Activated CD4-positive, alpha-beta memory T cell treated with anti-CD3 and anti-CD28 coated beads, Interleukin-2, amount 10 ng/mL, durations not matched to agents 7 days and 5 days (primary cell): ENCODE measurements around the gene PPP1R12C. TPM values are rescaled to one million over a fixed set of nuclear protein-coding genes. Genes with fewer than 3 reads are reported as not detected.

ENCODE experiments used
- CTCF ChIA-PET: fragments of 350-600 bp; sonication (Branson Sonifier 250); formaldehyde crosslinking; loops from one replicate; lab custom pipeline; 2021; ENCODE audit warnings: antibody characterized with exemption, inconsistent platforms; lab: Charles Lee
- POLR2A ChIA-PET: fragments of 350-600 bp; sonication (Branson Sonifier 250); formaldehyde crosslinking; loops from one replicate; lab custom pipeline; 2021; ENCODE audit warnings: antibody characterized with exemption; lab: Charles Lee
- DNase-seq: peaks from one replicate; pipeline ENCODE4 v3.0.0-alpha.2; 2020
- H3K27ac Mint-ChIP-seq: one replicate; pipeline ENCODE4 v1.8.0; 2021; ENCODE audit warnings: mild to moderate bottlenecking, mixed read lengths
- H3K27me3 Mint-ChIP-seq: one replicate; pipeline ENCODE4 v1.8.0; 2021; ENCODE audit warnings: mixed read lengths
- H3K36me3 Mint-ChIP-seq: one replicate; pipeline ENCODE4 v1.8.0; 2021; ENCODE audit warnings: low read depth, mixed read lengths
- H3K4me1 Mint-ChIP-seq: one replicate; pipeline ENCODE4 v1.8.0; 2021; ENCODE audit warnings: mixed read lengths
- H3K4me3 Mint-ChIP-seq: one replicate; pipeline ENCODE4 v1.8.0; 2021; ENCODE audit warnings: mild to moderate bottlenecking, mixed read lengths
- H3K9me3 Mint-ChIP-seq: one replicate; pipeline ENCODE4 v1.8.0; 2021; ENCODE audit warnings: mixed read lengths
- total RNA-seq, 2 experiments: library from RNA; stranded (reverse); gene quantifications; one replicate each; pipeline ENCODE4 v1.2.3, GENCODE V29; 2021

Gene PPP1R12C
- total RNA-seq, 2 experiments from 2014 or later, result 132 to 134 TPM

DNA sequence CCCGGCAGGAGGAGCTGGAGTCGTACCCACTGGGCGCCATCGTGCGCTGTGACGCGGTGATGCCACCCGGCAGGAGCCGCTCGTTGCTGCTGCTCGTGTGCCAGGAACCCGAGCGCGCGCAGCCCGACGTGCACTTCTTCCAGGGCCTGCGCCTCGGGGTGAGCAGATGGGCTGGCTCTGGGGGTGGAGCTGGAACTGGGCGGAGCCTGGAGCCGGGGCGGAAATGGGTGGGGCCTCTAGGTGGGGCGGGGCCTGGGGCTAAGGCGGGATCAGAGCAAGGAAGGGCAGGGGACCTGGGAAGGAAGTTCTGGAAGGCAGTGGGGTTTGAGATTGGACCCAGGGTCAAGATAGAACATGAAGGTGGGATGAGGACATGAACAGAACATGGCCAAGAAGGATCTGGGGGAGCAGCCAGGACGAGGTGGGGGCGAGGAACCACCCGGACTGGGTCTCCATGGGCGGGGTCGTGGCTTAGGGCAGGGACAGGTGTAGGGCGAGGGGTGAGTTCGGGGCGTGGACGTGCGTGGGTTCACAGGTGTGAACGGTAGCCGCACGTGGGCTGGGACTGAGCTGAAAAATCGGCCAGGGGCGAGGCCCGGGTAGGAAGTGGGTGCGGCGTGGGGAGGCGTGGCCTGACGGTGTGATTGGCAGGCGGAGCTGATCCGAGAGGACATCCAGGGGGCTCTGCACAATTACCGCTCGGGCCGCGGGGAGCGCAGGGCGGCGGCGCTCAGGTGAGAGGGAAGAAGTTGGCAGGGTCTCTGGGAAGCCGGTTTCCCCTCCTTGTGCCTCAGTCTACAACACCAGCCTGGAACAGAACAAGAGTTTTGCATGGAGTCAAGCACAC lies 37.1 kb downstream of the PPP1R12C start:
- no peaks in the 10 kb centered on the region for H3K9me3 Mint-ChIP-seq
- peak; percentile 87 for DNase-seq
- H3K27ac Mint-ChIP-seq, result peak overlapping the region; percentile 84
- POLR2A ChIA-PET, result interaction anchor here (0.9 to 2.2 kb wide), 7 partner anchors 15 to 556 kb away, joined by 3 to 18 read pairs (median 3); partner anchors contain the start of genes PPP1R12C, RDH13, TMEM238 and UBE2S
- H3K4me1 Mint-ChIP-seq, result peaks cover 36% of the 10 kb centered on the region
- CTCF ChIA-PET, result interaction anchor here (0.6 to 1.6 kb wide), 5 partner anchors 10 to 912 kb away, joined by 3 to 5 read pairs (median 3); partner anchors contain the start of gene RDH13
- H3K36me3 Mint-ChIP-seq, result peaks cover 5% of the 10 kb centered on the region
- peaks cover 34% of the 10 kb centered on the region for H3K27me3 Mint-ChIP-seq
- H3K4me3 Mint-ChIP-seq, result peak overlapping the region; percentile 77

DNA sequence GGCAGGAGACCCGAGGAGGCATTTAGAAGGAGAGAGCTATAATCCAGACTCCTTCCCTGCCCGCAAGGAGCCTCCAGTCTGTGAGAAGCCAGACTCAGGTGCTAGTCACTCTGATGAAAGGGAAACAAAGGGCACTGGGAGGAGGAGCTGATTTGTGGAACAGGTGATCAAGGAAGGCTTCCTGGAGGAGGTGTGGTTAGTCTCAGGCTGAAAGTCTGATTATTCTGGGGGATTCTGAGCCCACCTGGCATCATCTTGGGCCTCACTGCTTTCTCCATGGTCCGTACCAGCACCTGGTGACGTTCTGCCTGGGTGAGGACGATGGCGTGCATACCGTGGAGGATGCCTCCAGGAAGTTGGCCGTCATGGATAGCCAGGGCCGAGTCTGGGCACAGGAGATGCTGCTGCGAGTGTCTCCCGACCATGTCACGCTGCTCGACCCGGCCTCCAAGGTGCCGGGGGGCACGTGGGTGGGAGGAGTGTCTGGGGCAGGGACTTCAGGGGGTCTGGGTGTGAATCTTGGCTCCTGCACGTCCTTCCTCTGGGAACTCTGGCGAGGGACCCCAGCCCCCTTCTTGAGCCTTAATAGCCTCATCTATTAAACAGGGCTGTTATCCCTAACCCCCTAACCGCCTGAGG lies 37.9 kb downstream of the PPP1R12C start:
- no peak for DNase-seq
- ChIA-PET POLR2A (interaction anchor here (1.3 to 2.2 kb wide), 3 partner anchors 16 to 49 kb away, joined by 3 to 18 read pairs (median 15); partner anchors contain the start of genes PPP1R12C and RDH13), CTCF (interaction anchor here (0.6 to 1.6 kb wide), 3 partner anchors 17 to 911 kb away, joined by 3 to 5 read pairs (median 4); partner anchors contain the start of gene RDH13)
- H3K9me3 Mint-ChIP-seq, result no peaks in the 10 kb centered on the region
- H3K4me1 Mint-ChIP-seq, result peaks cover 36% of the 10 kb centered on the region
- H3K27ac Mint-ChIP-seq, result peak overlapping the region; percentile 84
- H3K27me3 Mint-ChIP-seq, result peaks cover 32% of the 10 kb centered on the region
- peaks cover 5% of the 10 kb centered on the region for H3K36me3 Mint-ChIP-seq
- H3K4me3 Mint-ChIP-seq, result peak overlapping the region; percentile 77

DNA sequence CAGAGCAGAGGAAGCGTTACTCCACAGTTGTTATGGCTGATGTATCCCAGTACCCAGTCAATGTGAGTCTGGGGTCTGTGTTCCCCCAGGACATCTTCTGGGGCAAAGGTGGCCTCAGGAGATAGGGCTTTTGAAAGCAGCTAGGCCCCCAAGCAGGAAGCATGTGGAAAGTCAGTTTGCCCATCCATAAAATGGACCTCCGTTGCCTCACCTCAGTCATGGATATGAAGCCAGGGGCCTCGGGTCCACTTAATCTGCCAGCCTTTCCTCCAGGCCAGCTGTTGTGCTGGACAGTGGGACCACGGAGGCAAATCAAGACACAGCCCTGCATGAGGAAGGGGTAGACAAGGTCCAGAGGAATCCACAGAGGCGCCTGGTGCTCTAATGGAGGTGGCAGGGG lies 38.4 kb downstream of the PPP1R12C start:
- ChIA-PET POLR2A (interaction anchor here (1.9 to 2.2 kb wide), 2 partner anchors 16 to 38 kb away, joined by 15 to 18 read pairs; partner anchors contain the start of genes PPP1R12C and RDH13), CTCF (no interaction called here)
- no peak overlapping the region for H3K4me3 Mint-ChIP-seq

DNA sequence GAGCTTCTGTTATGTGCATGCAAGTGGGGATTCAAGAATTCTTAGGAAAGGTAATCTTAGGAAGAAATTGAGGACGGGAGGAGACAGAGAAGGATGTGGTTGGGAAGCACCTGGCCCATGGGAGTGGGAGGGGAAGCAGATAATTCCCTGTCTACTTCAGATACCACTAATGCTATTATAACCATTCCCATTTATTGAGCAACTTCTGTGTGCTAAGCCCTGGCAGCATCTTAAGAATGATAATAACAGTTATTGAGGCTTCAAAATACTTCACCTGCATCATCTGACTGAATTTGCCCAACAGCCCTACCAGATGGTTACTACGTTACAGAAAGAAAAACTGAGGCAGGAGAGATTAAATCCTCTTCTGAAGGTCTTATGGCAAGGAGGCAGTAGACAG lies 40.3 kb downstream of the PPP1R12C start:
- peaks cover 5% of the 10 kb centered on the region for H3K36me3 Mint-ChIP-seq

More for the DNA sequence above, 38.4 kb downstream of the PPP1R12C start:
- peaks cover 5% of the 10 kb centered on the region for H3K36me3 Mint-ChIP-seq
- DNase-seq, result no peak
- H3K27me3 Mint-ChIP-seq, result peaks cover 30% of the 10 kb centered on the region
- peaks cover 36% of the 10 kb centered on the region for H3K4me1 Mint-ChIP-seq
- no peaks in the 10 kb centered on the region for H3K9me3 Mint-ChIP-seq
- H3K27ac Mint-ChIP-seq, result no peak overlapping the region

DNA sequence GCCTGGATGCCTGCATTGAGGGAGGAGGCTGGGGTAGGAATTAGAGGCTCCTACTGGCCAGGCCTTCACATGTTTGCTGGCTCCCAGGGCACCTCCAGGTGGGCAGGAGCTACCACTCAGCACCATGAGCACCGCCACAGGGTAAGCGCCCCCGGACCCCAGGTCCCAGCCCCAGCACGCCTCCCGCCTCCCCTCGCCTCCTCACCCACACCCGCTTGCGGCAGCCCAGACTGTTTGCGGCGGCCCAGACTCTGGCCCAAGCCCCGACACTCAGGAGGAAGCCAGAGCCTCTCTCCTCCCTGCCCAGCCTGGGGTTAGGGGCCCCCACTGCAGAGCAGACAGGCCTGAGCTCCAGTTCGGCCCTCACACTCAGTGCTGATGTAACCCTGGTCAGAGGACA lies 41.1 kb downstream of the PPP1R12C start:
- no peaks in the 10 kb centered on the region for H3K9me3 Mint-ChIP-seq

More for the DNA sequence above, 40.3 kb downstream of the PPP1R12C start:
- Mint-ChIP-seq H3K27ac (no peak overlapping the region), H3K9me3 (no peaks in the 10 kb centered on the region), H3K4me1 (peaks cover 25% of the 10 kb centered on the region), H3K27me3 (peaks cover 22% of the 10 kb centered on the region), H3K4me3 (no peak overlapping the region)
- ChIA-PET CTCF (interaction anchor here (1.0 kb wide), 1 partner anchor 14 kb away, joined by 3 read pairs; the partner anchor contains the start of gene RDH13), POLR2A (interaction anchor here (1.5 kb wide), 1 partner anchor 13 kb away, joined by 3 read pairs; no protein-coding TSS in a partner anchor)
- DNase-seq, result no peak

DNA sequence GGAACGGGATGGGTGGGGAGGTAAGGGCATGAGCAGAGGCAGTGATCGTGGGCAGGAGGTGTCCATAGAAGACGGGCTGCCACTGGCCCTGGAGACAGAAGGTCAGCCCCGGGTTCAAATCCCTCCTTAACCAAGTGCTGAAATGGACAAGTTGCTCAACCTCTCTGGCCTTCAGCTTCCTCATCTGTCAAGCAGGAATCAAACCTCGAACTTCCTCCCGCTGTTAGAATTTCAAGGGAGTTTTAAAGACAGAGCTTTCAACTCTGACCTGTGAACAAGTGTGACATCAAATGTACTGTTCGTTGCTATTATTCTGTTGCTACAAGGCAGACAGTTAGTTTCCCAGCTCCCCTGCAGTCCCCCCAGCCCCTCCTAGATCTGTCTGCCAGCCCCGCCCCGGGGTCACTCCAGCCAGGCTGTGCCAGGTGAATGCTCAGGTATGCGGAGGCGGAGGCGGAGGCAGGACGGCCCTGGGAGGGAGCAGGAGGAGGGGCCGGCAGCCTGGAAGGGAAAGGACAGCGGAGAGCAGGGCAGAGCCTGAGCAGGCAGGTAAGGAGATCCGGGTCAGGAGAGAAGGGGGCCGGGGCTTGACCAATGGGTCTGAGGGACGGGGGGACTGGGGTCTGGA lies 42.0 kb downstream of the PPP1R12C start, which contains the start of gene EPS8L1:
Gene EPS8L1 (plus strand): TSS at position 499 of the 628 bp plus-strand sequence. CDS start 576 bp downstream, outside the sequence.
- ChIA-PET POLR2A (interaction anchor here (0.8 kb wide), 1 partner anchor 13 kb away, joined by 3 read pairs; the partner anchor contains the start of gene RDH13), CTCF (interaction anchor here (0.6 kb wide), 1 partner anchor 13 kb away, joined by 3 read pairs; no protein-coding TSS in a partner anchor)
- Mint-ChIP-seq H3K27ac (no peak within 1 kb of the TSS), H3K9me3 (no peaks in the 10 kb centered on the region), H3K27me3 (peaks cover 28% of the 10 kb centered on the region), H3K4me1 (peaks cover 18% of the 10 kb centered on the region), H3K36me3 (peaks cover 3% of the 10 kb centered on the region), H3K4me3 (no peak within 1 kb of the TSS)
- no peak for DNase-seq

More for the DNA sequence above, 41.1 kb downstream of the PPP1R12C start:
- peaks cover 5% of the 10 kb centered on the region for H3K36me3 Mint-ChIP-seq
- peaks cover 26% of the 10 kb centered on the region for H3K27me3 Mint-ChIP-seq
- ChIA-PET POLR2A (interaction anchor here (1.5 kb wide), 1 partner anchor 12 kb away, joined by 3 read pairs; no protein-coding TSS in a partner anchor), CTCF (interaction anchor here (1.0 kb wide), 1 partner anchor 13 kb away, joined by 3 read pairs; the partner anchor contains the start of gene RDH13)
- H3K27ac Mint-ChIP-seq, result no peak overlapping the region
- DNase-seq, result no peak
- peaks cover 20% of the 10 kb centered on the region for H3K4me1 Mint-ChIP-seq
- no peak overlapping the region for H3K4me3 Mint-ChIP-seq

DNA sequence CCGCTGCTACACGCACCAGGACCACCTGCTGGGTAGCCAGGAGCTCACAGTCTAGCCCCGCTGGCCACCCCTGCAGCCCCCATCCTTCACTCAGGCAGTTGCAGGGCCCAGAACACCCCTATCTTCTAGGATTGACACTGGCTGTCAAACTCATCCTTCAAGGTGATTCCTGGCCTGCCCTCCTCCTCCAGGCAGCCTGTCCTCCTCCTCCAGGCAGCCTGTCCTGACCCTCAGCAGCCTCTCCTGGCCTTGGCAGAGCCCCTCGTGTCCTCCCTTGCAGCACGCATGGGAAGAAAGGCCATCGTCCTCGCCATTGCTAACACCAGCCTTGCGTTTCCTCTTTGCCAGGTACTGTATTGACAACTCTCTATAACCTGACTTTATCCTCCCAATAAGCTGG lies 45.5 kb downstream of the PPP1R12C start:
- Mint-ChIP-seq H3K4me1 (peaks cover 15% of the 10 kb centered on the region), H3K9me3 (no peaks in the 10 kb centered on the region), H3K27ac (no peak overlapping the region), H3K27me3 (peaks cover 49% of the 10 kb centered on the region), H3K4me3 (no peak overlapping the region), H3K36me3 (peaks cover 4% of the 10 kb centered on the region)
- DNase-seq, result no peak
- CTCF ChIA-PET, result no interaction called here
- POLR2A ChIA-PET, result no interaction called here

DNA sequence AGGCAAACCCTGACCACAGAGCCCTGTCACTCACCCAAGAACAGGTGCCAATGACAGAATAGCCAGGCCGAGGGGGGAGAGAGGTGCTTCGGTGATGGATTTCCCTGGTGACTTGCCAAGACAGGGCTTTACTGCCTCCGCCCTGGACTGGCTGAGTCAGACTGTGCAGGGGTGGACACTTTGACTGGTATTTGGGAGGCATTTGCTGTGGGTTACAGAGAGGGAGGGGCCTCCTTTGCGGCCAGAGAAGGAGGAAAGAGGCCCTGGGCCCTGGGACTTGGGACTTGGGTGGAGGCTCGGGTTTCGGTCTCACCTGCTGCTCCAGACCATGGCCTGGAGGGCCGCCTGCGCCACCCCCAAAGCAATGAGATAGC lies 46.3 kb downstream of the PPP1R12C start:
- POLR2A ChIA-PET, result no interaction called here
- Mint-ChIP-seq H3K9me3 (no peaks in the 10 kb centered on the region), H3K4me1 (peaks cover 15% of the 10 kb centered on the region), H3K27ac (no peak overlapping the region), H3K36me3 (peaks cover 4% of the 10 kb centered on the region), H3K27me3 (peaks cover 56% of the 10 kb centered on the region), H3K4me3 (no peak overlapping the region)
- CTCF ChIA-PET, result no interaction called here
- DNase-seq, result no peak

DNA sequence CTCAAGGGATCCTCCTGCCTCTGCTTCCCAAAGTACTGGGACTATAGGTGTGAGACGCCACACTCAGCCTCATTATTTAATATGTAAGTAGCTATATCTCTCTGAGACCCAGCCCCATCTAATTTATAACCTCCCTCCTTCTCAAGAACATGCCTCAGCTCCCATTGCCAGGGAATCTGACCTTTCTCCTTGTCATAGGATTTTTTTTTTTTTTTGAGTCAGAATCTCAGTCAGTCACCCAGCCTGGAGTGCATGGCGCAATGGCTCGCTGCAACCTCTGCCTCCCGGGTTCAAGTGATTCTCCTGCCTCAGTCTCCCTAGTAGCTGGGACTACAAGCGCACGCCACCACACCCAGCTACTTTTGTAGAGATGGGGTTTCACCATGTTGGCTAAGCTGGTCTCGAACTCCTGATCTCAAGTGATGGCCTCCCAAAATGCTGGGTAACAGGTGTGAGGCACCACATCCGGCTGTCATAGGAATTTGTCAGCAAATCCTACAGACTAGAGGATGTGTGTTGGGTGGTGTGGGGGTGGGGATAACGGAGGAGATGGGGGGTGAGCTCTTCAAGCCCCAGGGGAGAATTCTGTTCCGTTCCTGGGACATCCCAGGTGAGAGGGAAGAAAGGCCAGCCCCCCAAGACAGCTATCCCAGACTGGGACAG lies 46.8 kb downstream of the PPP1R12C start:
- H3K36me3 Mint-ChIP-seq, result peaks cover 4% of the 10 kb centered on the region
- peaks cover 58% of the 10 kb centered on the region for H3K27me3 Mint-ChIP-seq
- H3K27ac Mint-ChIP-seq, result no peak overlapping the region
- ChIA-PET CTCF (no interaction called here), POLR2A (interaction anchor here (0.6 to 1.8 kb wide), 2 partner anchors 11 to 38 kb away, joined by 3 to 4 read pairs; no protein-coding TSS in a partner anchor)
- H3K9me3 Mint-ChIP-seq, result no peaks in the 10 kb centered on the region
- no peak overlapping the region for H3K4me3 Mint-ChIP-seq
- peaks cover 15% of the 10 kb centered on the region for H3K4me1 Mint-ChIP-seq
- DNase-seq, result no peak

DNA sequence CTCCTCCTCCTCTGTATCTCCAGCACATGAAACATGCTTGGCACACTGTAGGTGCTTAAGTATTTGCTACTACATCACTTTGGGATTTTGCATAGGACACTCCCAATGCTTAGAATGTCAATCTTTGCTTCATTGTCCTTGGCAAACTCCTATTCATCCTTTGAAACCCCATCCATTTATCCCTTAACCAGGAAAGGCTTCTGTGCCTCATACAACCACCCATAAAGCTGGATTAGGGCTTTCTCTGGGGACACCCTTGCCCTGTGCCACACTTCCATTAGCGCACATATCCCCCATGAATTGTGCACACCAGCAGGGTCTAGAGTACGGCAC lies 47.6 kb downstream of the PPP1R12C start:
- peak overlapping the region; percentile 28 for H3K4me3 Mint-ChIP-seq
- H3K9me3 Mint-ChIP-seq, result no peaks in the 10 kb centered on the region
- H3K27ac Mint-ChIP-seq, result no peak overlapping the region
- peaks cover 15% of the 10 kb centered on the region for H3K4me1 Mint-ChIP-seq
- CTCF ChIA-PET, result no interaction called here
- DNase-seq, result no peak
- POLR2A ChIA-PET, result interaction anchor here (0.6 to 1.8 kb wide), 2 partner anchors 12 to 37 kb away, joined by 3 to 4 read pairs; no protein-coding TSS in a partner anchor
- peaks cover 54% of the 10 kb centered on the region for H3K27me3 Mint-ChIP-seq
- H3K36me3 Mint-ChIP-seq, result peaks cover 4% of the 10 kb centered on the region

DNA sequence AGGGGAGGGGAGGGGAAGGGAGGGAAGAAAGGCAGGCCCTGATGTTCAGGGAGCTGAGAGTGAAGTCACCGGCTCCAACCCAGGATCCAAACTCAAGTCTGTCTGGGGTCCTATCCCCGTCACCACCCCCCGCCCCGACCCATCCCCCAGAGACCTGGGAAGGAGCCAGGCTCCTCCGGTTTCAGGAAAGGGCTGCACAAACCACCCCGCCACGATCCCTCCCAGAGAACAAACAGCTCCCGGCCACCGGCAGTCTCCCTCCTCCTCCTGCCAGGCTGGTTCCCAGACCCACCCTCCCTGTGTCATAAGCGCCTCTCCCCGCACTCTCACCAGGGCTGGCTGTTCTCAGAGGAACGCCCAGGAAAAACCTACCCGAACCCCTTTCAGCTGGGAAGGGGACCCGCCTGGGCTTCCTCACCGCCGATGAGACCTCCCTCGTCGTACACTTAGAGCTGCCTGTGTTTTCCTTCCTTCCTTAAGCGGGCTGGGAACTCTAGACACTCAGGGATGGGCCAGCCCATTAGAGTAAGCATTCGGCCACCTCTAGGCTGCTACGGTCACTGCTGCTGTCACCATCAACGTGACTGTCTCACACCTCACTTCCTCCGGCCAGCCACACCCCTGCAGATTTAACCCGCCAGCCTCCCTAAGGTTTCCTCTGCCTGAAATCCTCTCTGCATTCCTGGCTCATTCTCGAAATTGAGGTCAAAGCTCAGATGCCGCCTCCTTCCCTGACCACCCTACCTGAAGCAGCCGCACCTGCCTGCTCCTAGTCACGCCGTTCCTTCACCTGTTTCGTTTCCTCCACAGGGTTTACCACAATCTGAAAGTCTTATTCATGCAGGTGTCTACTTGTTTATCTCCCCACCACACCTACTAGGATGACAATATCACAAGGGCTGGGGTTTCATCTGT lies 48.2 kb downstream of the PPP1R12C start:
- POLR2A ChIA-PET, result interaction anchor here (1.8 kb wide), 1 partner anchor 12 kb away, joined by 4 read pairs; no protein-coding TSS in a partner anchor
- no peak for DNase-seq
- peaks cover 15% of the 10 kb centered on the region for H3K4me1 Mint-ChIP-seq
- CTCF ChIA-PET, result no interaction called here
- H3K4me3 Mint-ChIP-seq, result peak overlapping the region; percentile 28
- H3K27ac Mint-ChIP-seq, result no peak overlapping the region
- H3K27me3 Mint-ChIP-seq, result peaks cover 56% of the 10 kb centered on the region
- no peaks in the 10 kb centered on the region for H3K9me3 Mint-ChIP-seq
- peaks cover 4% of the 10 kb centered on the region for H3K36me3 Mint-ChIP-seq
